GM12891 (cell line): ENCODE data around the gene FZD10.

ENCODE experiments used
- PAX5 ChIP-seq: IDR thresholded peaks from 2 replicates; pipeline ENCODE4 v1.6.1; 2011; ENCODE audit warnings: low read length, moderate library complexity, mild to moderate bottlenecking; ENCODE audit not compliant: insufficient read depth, severe bottlenecking
- POLR2A ChIP-seq: IDR thresholded peaks from 2 replicates; pipeline ENCODE4 v1.6.1; 2011; ENCODE audit warnings: low read depth, low read length, control low read depth
- POLR2AphosphoS5 ChIP-seq: IDR thresholded peaks from 2 replicates; pipeline ENCODE4 v1.6.1; 2011; ENCODE audit warnings: low read depth, low read length, control low read depth
- POU2F2 ChIP-seq: IDR thresholded peaks from 2 replicates; pipeline ENCODE4 v1.6.1; 2011; ENCODE audit warnings: low read depth, mild to moderate bottlenecking, control low read depth, low read length, moderate library complexity
- SPI1 ChIP-seq: IDR thresholded peaks from 2 replicates; pipeline ENCODE4 v1.6.1; 2011; ENCODE audit warnings: low read depth, low read length, control low read depth
- TAF1 ChIP-seq: IDR thresholded peaks from 2 replicates; pipeline ENCODE4 v1.6.1; 2011; ENCODE audit warnings: low read depth, low read length, control low read depth

- TF ChIP-seq POLR2AphosphoS5 (no peak), POLR2A (no peak), PAX5 (no peak), SPI1 (no peak), TAF1 (no peak), POU2F2 (no peak)
Measured at GRCh38 chr12:130160306-130160705, 2.0 kb upstream of the FZD10 start.
